Progenitor cell of endocrine pancreas (in vitro differentiated cells): ENCODE results near the gene DPRX. TPM values are rescaled to one million over a fixed set of nuclear protein-coding genes. Genes with fewer than 3 reads are reported as not detected.

Experiments
- DNase-seq: peaks from one replicate; pipeline ENCODE4 v3.0.0; 2021; ENCODE audit warnings: low spot score; ENCODE audit not compliant: unreplicated experiment
- H3K27ac Mint-ChIP-seq: 2 replicates; pipeline ENCODE4 v1.8.0; 2021; ENCODE audit warnings: mild to moderate bottlenecking, moderate library complexity, mixed read lengths
- H3K27me3 Mint-ChIP-seq: 2 replicates; pipeline ENCODE4 v1.8.0; 2021; ENCODE audit warnings: mixed read lengths
- H3K36me3 Mint-ChIP-seq: 2 replicates; pipeline ENCODE4 v1.8.0; 2022; ENCODE audit warnings: mixed read lengths; ENCODE audit not compliant: insufficient read depth
- H3K4me1 Mint-ChIP-seq: 2 replicates; pipeline ENCODE4 v1.8.0; 2021; ENCODE audit warnings: low read depth, mixed read lengths
- H3K4me3 Mint-ChIP-seq: 2 replicates; pipeline ENCODE4 v1.8.0; 2021; ENCODE audit warnings: low read depth, mild to moderate bottlenecking, moderate library complexity, mixed read lengths
- H3K9me3 Mint-ChIP-seq: 2 replicates; pipeline ENCODE4 v1.8.0; 2021; ENCODE audit warnings: low read depth, mixed read lengths
- CTCF ChIP-seq: fragments of 200-600 bp; sonication (generic); IDR thresholded peaks from one replicate; pipeline ENCODE4 v1.5.0; 2021; ENCODE audit warnings: antibody characterized with exemption, mild to moderate bottlenecking; ENCODE audit not compliant: unreplicated experiment
- total RNA-seq: library from RNA; stranded (reverse); gene quantifications from 2 replicates; pipeline ENCODE4 v1.2.1, GENCODE V29; 2021

DPRX gene
- total RNA-seq, 1 donor from 2014 or later, result not detected

- TF ChIP-seq CTCF, result no peak
- Mint-ChIP-seq H3K36me3 (peaks cover 2% of the 10 kb centered on the region), H3K4me3 (no peak overlapping the region), H3K4me1 (peaks cover 6% of the 10 kb centered on the region), H3K27ac (no peak overlapping the region), H3K27me3 (no peaks in the 10 kb centered on the region), H3K9me3 (peaks cover 11% of the 10 kb centered on the region)
- DNase-seq, result no peak
Measured at GRCh38 chr19:53655042-53655665, 23.4 kb downstream of the DPRX start.

GRCh38 chr19:53657330-53657729, 25.5 kb downstream of the DPRX start:
- peaks cover 11% of the 10 kb centered on the region for H3K9me3 Mint-ChIP-seq
- H3K36me3 Mint-ChIP-seq, result no peaks in the 10 kb centered on the region

GRCh38 chr19:53657778-53658177, 26.0 kb downstream of the DPRX start:
- H3K36me3 Mint-ChIP-seq, result no peaks in the 10 kb centered on the region
- peaks cover 16% of the 10 kb centered on the region for H3K4me1 Mint-ChIP-seq
- no peak overlapping the region for H3K27ac Mint-ChIP-seq
- peaks cover 11% of the 10 kb centered on the region for H3K9me3 Mint-ChIP-seq
- no peak for DNase-seq
- no peak overlapping the region for H3K4me3 Mint-ChIP-seq
- no peak for TF ChIP-seq CTCF
- no peaks in the 10 kb centered on the region for H3K27me3 Mint-ChIP-seq

More at GRCh38 chr19:53657330-53657729, 25.5 kb downstream of the DPRX start:
- no peak for DNase-seq
- Mint-ChIP-seq H3K4me1 (peaks cover 16% of the 10 kb centered on the region), H3K27me3 (no peaks in the 10 kb centered on the region), H3K27ac (no peak overlapping the region), H3K4me3 (no peak overlapping the region)
- TF ChIP-seq CTCF, result no peak

GRCh38 chr19:53659292-53659691, 27.5 kb downstream of the DPRX start:
- Mint-ChIP-seq H3K27ac (peak overlapping the region; percentile 21), H3K27me3 (no peaks in the 10 kb centered on the region), H3K4me3 (no peak overlapping the region)

GRCh38 chr19:53660584-53660983, 28.8 kb downstream of the DPRX start:
- Mint-ChIP-seq H3K9me3 (peaks cover 4% of the 10 kb centered on the region), H3K4me1 (peaks cover 17% of the 10 kb centered on the region), H3K36me3 (no peaks in the 10 kb centered on the region), H3K27me3 (no peaks in the 10 kb centered on the region), H3K27ac (peak overlapping the region; percentile 86), H3K4me3 (no peak overlapping the region)
- no peak for TF ChIP-seq CTCF
- DNase-seq, result no peak

More at GRCh38 chr19:53659292-53659691, 27.5 kb downstream of the DPRX start:
- peaks cover 17% of the 10 kb centered on the region for H3K4me1 Mint-ChIP-seq
- peaks cover 8% of the 10 kb centered on the region for H3K9me3 Mint-ChIP-seq
- no peaks in the 10 kb centered on the region for H3K36me3 Mint-ChIP-seq
- DNase-seq, result peak; percentile 18
- peak; percentile 71 for TF ChIP-seq CTCF
